GM19372 (cell line): ENCODE data around the gene SEMA4G.
A peak's percentile ranks its signal among the peaks of the same experiment; 100 is the strongest.

Experiments used
- ATAC-seq: cut with Tn5 transposase; IDR thresholded peaks from one replicate; pipeline ENCODE4 v1.9.1; 2021; ENCODE audit warnings: mild to moderate bottlenecking, low read depth, moderate library complexity; ENCODE audit not compliant: unreplicated experiment

Gene SEMA4G

DNA sequence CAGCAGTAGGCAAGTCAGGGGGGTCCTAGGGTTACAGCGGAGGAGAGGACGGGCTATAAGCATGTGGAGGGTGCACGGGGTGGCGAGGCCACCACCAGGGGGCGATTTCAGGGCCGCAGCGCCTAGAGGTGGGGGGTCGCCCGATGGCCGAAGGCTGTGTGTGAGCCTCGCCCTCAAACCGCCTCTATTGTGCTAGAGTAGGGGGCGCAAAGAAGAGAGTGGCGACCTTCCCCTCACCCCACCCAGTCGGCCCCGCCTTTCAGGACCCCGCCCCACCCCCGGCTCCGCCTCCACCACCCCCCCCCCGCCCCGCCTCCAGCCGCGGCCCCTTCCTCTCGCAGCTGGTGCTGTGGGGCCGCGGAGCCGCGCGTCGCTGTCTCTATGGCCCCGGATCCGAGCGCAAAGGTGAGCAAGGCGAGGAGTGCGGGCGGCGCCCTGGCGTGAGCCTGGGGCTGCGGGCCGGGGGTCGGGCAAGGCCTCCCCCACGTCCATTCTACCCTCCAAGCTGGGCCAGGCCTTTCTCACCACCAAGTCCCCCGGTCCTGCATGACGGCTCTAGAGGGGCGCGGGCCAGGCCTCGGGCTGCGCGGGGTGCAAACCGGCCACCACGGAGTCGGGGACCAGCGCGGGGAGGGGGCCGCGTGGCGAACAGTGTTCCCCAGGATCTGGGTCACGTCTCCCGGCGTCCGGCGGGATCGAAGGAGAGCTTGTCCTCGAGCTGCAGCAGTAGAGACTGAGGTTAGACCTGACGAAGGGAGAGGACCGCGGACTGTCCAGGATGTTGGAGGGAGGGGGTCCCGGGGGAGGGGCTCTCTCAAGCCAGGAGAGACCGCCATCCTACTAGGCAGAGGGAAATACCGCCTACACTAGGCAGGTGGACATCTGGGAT, at the start of gene SEMA4G:
SEMA4G (plus strand) TSS at position 318 of the 889 bp plus-strand sequence. CDS start 3,409 bp downstream, outside the sequence.
- ATAC-seq: peak; percentile 51

- ATAC-seq: no peak
These were observed 45.7 kb upstream of the SEMA4G start for GRCh38 chr10:100923580-100923979.

DNA sequence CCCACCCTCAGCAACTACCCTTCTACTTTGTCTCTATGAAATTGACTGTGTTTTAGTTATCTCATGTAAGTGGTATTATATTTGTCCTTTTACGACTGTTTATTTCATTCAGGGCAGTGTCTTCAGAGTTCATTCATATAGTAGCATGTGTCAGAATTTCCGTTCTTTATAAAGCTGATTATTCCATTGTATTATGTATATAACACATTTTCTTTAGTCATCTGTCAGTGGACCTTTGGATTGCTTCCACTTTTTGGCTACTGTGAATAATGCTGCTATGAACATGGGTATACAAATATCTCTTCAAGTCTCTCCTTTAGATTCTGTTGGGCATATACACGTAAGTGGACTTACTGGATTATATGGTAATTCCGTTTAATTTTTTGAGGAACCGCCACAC, 42.0 kb upstream of the SEMA4G start:
- ATAC-seq: no peak

DNA sequence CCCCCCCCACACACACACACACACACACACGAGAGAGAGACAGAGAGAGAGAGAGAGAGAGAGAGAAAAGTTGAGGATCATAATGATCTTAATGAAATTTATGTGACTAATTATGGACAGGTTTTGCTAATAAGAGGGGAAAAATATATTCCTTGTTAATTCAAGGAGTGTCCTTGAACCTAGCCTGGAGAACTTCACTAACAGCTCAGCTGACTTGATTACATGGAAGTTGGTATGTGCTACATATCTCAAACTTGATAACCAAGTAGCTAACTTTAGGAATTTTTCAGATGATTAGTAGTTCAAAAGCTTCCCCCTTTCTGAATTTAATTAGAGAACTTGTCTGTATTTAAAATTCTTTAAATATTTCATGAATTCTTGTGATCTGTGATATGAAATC, 41.3 kb upstream of the SEMA4G start:
- ATAC-seq: no peak

DNA sequence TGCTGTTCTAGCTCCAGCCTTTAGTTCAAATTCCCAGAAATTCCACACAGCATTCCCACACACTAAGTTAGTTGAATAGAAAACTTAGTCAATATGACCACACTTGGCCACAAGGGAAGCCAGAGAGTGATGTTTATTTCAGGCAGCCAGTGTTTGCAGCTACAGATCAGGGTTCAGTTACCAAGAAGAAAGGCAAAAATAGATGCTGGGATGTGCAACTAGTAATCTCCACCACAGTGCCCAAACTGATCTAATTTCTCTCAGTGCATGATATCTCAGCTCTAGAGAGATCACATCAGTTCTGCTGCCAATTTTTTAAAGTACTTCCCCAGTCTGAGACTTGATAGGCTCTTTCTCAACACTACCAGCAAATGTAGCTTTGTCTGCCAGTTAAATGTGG, 38.9 kb upstream of the SEMA4G start:
- no peak for ATAC-seq

DNA sequence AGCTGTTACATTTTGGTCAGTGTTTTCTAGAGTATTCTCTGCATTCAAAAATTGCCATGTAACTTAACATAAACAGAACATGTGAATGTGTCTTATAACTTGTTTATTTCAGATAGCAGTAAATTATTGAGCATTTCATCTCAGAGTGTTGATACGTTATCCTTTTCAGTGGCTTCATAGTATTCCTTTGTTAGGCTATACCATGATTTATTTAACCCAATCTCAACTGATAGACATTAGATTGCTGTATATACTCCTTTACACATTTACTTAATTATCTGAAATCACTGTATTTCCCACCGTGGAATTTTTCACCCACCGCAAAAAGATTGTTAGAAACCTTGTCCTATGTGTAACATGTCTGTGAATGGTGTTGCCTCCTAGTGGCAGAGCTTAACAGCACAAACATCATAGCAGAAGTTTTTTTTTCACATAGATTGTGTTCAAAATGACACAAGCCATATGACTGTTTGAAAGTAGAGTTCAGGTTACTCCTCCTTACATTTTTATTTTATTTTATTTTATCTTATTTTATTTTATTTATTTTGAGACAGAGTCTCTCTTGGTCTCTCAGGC, 35.1 kb upstream of the SEMA4G start:
- ATAC-seq: no peak

DNA sequence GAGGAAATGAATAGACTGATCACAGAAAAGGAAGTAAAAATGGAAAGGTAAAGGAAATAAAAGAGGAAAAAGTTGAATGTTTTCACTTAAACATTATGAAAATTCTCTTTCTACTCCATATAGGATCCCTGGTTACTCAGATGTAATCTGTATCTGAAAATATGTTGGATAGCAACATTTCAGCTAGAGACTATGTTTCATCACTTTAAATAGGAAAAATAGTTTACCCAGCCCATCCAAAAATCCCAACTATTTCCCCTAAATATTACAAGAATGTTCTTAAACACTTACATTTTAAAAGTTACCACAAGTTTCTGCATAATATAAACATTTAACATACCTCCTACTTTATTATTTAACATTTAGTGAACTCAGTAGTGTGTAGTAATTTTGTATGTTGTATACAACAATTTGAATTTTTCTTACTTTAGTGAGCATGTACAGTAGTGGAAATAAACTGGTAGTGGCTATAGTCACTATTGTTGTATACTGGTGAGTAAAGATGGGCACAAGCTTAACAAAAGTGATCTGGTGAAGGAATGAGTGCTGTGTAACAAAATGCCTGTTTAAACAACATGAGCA, 29.4 kb upstream of the SEMA4G start:
- ATAC-seq: no peak

DNA sequence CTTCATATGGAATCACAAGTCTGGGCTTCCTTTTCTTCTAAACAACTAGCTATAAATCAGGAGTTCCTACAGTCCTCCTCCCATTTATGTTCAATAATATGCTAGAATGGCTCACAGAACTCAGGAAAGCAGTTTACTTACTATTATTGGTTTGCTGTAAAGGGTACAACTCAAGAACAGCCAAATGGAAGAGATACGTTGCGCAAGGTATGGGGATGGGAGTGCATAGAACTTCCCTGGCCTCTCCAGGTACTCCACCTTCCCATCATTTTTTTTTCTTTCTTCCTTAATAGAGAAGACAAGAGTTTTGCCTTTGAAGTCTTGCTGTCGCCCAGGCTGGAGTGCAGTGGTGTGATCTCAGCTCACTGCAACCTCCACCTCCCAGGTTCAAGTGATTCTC, 27.1 kb upstream of the SEMA4G start:
- ATAC-seq: no peak

DNA sequence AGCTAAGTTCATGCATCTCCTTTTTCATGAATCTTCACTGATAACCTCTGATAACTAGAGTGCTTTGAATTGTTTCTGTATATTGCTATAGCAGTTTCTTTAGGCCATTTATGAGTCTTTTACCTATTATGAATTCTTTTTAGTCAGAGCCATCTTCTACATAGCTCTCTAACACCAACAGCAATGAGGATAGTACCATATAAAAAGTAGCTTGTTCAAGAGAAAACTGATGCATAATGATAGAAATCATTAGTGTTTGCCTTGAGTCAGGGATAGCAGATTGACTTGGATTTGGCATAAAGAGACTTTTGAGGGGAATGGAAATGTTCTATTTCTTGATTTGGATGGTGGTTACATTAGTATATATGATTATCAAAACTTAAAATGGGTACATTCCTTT, 25.8 kb upstream of the SEMA4G start:
- ATAC-seq: no peak

DNA sequence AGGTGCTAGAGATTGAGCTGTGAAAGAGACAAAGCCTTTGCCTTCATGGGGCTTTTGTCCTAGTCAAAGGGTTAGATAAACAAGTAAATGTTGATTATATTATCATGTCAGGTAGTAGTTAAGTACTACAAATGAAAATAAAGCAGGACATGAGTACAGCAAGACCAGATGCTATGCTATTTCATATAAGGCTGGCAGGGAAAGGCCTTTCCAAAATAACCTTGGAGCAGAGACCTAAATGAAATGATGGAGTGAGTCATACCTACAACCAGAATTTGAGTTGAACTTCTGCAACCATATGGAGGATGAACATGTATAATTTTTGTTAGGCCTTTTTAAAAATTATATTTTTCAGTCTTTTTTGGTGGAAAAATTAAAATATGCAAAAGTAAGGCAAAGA, 23.6 kb upstream of the SEMA4G start:
- ATAC-seq: no peak

DNA sequence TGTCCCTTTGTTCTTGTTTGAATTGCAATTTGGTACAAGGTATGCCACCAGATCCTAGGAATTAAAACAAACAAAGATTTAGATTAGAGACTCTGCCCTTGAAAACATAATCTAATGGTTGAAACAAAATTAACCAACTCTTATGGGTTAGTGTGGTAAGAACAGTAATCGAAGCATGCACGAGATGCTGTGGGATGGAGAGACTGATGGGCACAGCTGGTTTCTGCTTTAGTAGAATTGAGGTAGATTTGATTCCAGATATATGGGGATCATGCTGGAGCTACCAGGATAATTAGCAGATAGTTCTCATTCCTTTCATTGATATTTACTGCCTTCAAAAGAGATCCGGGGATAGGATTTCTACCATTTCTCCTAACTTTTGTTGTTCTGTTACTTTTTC, 20.4 kb upstream of the SEMA4G start:
- ATAC-seq: no peak

DNA sequence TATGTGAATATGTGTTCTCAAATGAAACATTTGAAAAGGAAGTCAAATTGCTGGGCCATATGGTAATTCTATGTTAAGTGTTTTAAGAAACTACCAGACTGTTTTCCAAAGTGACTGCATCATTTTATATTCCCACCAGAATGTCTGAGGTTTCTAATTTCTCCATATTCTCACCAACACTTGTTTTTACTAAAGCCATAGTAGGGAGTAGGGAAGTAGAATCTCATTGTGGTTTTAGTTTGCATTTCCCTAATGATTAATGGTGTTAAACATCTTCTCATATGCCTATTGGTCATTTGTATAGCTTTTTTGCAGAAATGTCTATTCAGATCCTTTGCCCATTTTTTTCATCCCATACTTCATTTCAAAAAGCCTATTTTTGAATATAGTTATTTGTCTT, 9.1 kb upstream of the SEMA4G start:
- ATAC-seq: no peak

DNA sequence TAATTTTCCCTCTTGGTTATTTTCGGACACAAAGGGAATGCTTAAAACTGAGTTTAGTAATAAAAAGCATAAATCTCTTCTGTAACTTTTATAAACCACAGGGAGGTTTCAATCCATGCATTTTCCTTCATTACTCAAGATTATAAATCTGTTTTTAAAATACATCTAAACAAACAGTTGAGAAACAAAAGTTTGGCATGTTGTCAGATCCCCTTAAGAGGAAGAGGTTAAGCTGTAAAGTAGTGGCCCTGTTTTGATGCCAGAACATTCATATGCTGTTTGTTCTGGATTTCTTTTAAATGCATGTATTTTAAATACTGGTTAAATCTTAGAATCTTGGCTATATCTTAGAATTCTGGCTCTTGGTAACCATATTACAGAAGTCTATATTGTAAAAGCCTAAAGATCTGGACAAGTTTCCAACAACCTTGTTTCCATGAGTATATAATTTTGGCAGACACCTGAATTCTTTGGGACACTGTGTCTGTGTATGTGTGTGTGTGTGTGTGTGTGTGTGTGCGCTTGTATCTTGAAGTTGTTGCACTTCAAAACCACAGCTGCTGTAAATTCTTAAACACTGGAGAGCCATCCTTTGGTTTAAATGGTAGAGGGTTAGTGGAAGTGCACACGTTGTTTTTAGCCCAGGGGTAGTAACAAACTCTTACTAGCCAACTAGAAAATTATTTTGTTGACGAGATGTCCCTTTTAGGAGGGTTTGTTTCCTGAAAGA, 6.8 kb upstream of the SEMA4G start:
- ATAC-seq: no peak

DNA sequence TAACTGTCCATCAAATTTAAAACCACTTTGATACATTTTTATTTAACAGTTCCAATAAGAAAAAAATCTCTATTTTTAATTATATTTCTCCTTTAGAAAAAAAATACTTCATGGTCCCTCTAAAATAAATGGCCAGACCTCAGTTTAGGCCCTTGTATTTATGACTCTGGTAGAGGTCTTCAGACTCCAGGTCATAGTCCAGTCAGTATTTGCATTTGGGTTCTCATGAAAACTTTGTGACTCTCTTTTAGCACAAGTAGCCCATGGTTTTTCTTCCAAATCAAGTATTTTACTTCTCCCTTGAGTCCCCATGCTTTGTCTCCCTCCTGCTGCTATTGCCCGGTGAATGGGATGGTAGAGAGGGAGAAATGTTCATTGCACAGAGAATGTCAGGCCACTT, 5.5 kb upstream of the SEMA4G start:
- ATAC-seq: no peak

DNA sequence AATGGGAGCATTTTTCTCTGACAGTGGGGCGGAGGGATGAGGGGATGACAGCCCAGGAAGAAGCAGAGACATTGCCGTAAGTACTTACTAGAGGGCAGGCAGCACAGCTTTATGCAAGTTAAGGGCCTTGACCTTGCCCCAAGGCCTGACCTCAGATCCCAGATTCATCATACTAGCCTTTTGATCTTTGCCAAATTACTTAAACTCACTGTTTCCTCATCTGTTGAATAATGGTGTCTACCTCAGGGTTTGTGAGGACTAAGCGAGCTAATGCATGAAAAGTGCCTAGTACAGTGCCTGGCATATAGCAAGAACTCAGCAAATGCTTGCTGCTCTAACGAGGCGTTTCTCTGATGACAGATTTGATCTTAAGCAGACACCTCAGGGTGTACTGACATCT, 3.5 kb upstream of the SEMA4G start:
- no peak for ATAC-seq

DNA sequence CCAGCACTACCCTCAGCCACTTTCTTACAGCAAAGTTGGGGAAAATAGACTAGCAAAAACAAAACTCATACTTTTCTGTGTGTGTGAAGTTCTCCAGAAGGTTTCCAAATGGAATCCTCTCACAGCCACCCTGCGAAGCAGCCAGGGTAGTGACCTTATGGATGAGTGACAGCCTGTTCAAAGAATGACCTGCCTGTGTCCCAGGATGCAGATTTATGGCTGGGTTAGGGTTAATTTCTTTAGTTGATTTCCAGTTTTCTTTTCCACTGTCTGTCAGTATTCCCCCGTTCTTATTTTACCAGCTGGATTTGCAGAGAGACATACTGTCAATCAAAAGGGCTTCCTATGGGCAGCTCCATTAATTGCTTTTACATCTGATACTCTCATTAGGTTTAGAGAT, 2.4 kb upstream of the SEMA4G start:
- ATAC-seq: no peak

DNA sequence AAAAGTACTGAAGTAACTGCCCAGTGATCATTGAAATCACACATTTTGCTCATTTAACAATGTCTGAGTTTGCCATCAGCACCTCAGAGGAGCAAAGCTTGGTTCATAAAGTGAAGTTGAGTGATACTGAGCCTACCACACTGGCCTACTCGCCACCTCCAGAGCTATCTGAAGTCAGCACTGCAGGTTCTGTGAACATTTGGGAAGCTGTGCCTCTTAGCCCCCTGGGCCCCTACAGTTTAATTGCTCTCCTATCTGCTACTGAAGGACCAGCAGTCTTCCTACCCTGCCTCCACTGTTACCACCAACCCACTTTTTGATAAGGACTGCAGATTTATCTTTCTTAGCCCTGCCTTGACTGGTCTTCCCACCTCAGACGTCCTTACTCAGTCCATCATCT, 2.0 kb upstream of the SEMA4G start:
- no peak for ATAC-seq

GRCh38 chr10:100968062-100968736, 1.1 kb upstream of the SEMA4G start:
- no peak for ATAC-seq

DNA sequence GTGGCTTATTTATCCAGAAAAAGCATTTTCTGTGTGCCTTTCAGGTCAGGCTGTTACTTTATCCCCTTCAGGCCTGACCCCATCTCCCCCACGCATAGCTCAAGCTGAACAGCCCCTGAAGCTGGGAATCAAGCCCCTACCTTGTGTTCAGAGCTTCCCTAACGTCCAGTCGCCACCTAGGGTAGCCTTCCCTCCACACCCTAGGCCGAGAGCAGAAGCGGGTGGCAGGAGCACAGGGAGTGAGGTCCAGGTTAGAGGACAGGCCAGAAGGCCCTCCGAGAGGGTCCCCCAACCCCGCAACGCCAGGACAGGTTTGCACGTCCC, 479 bp upstream of the SEMA4G start:
- ATAC-seq: no peak

- no peak for ATAC-seq
These were observed 991 bp downstream of the SEMA4G start for GRCh38 chr10:100970076-100970913.
